Suprapubic skin (tissue), 3 donors: Measurements from ENCODE around the gene SEMA3D.

ENCODE experiments used
- CTCF ChIP-seq, 2 donors: fragments of 200-600 bp in 1 of 2; fragments of 450-650 bp in 1 of 2; sonication (generic) in 1 of 2; IDR thresholded peaks; one replicate each; pipeline ENCODE4 v1.5.1; 2016 to 2019; ENCODE audit warnings: antibody characterized with exemption in 2 of 2, mild to moderate bottlenecking in 1 of 2, moderate library complexity in 1 of 2
- EP300 ChIP-seq: sonication (generic); formaldehyde crosslinking; IDR thresholded peaks from one replicate; pipeline ENCODE4 v1.6.1; 2017; ENCODE audit warnings: antibody characterized with exemption
- POLR2A ChIP-seq, 2 donors: fragments of 450-650 bp; IDR thresholded peaks; one replicate each; pipeline ENCODE4 v1.6.1; 2017; ENCODE audit warnings: antibody characterized with exemption in 2 of 2, mild to moderate bottlenecking in 2 of 2, moderate library complexity in 2 of 2

GRCh38 chr7:85061456-85061855, 125.4 kb downstream of the SEMA3D start:
- TF ChIP-seq CTCF (IDR thresholded peaks at IDR 0.05) (no peak), POLR2A (IDR thresholded peaks at IDR 0.05) (no peak), EP300 (no peak)
